ENCODE data around the gene MRPL57. TPM values are rescaled to one million over a fixed set of nuclear protein-coding genes. Genes with fewer than 3 reads are reported as not detected.
A peak's percentile ranks its signal among the peaks of the same experiment; 100 is the strongest.
"Not testable (repeated sequence)": the region's sequence is repeated elsewhere in the genome, so short reads cannot be mapped to it uniquely, and the experiment has no call there.

Gene MRPL57
- 19.4 TPM for total RNA-seq

- peak; percentile 93 for DNase-seq (ENCODE audit: low spot score)
These were observed at the start of gene MRPL57, which contains the start of gene SKA3 for GRCh38 chr13:21176215-21176981. TSS of gene MRPL57 (plus strand) at chr13:21176658. CDS start at chr13:21176917, 259 bp downstream. TSS of gene SKA3 (minus strand) at chr13:21176552. CDS start at chr13:21176477, 75 bp downstream.

- DNase-seq (ENCODE audit: low spot score), result no peak
These were observed 46.3 kb upstream of the MRPL57 start for GRCh38 chr13:21130116-21130515.

GRCh38 chr13:21133077-21133476 is 43.4 kb upstream of the MRPL57 start:
- no peak for DNase-seq (ENCODE audit: low spot score)

- no peak for DNase-seq (ENCODE audit: low spot score)
These were observed 42.0 kb upstream of the MRPL57 start for GRCh38 chr13:21134475-21134874.

GRCh38 chr13:21135833-21136232 is 40.6 kb upstream of the MRPL57 start:
- DNase-seq (ENCODE audit: low spot score), result not testable (repeated sequence)

- DNase-seq (ENCODE audit: low spot score), result no peak
These were observed 38.8 kb upstream of the MRPL57 start for GRCh38 chr13:21137696-21138095.

- no peak for DNase-seq (ENCODE audit: low spot score)
These were observed 37.9 kb upstream of the MRPL57 start for GRCh38 chr13:21138561-21138960.

- no peak for DNase-seq (ENCODE audit: low spot score)
These were observed 37.1 kb upstream of the MRPL57 start for GRCh38 chr13:21139374-21139773.

GRCh38 chr13:21142766-21143165 is 33.7 kb upstream of the MRPL57 start:
- no peak for DNase-seq (ENCODE audit: low spot score)

GRCh38 chr13:21147827-21148226 is 28.6 kb upstream of the MRPL57 start:
- no peak for DNase-seq (ENCODE audit: low spot score)

- no peak for DNase-seq (ENCODE audit: low spot score)
These were observed 27.8 kb upstream of the MRPL57 start for GRCh38 chr13:21148557-21149258.

GRCh38 chr13:21149568-21149967 is 26.9 kb upstream of the MRPL57 start:
- no peak for DNase-seq (ENCODE audit: low spot score)

GRCh38 chr13:21150013-21150412 is 26.4 kb upstream of the MRPL57 start:
- no peak for DNase-seq (ENCODE audit: low spot score)

- no peak for DNase-seq (ENCODE audit: low spot score)
These were observed 24.1 kb upstream of the MRPL57 start for GRCh38 chr13:21152251-21152899.

GRCh38 chr13:21164631-21165030 is 11.8 kb upstream of the MRPL57 start:
- no peak for DNase-seq (ENCODE audit: low spot score)

- not testable (repeated sequence) for DNase-seq (ENCODE audit: low spot score)
These were observed 10.9 kb upstream of the MRPL57 start for GRCh38 chr13:21165606-21166005.

GRCh38 chr13:21171420-21171819 is 5.0 kb upstream of the MRPL57 start:
- DNase-seq (ENCODE audit: low spot score), result no peak

- DNase-seq (ENCODE audit: low spot score), result not testable (repeated sequence)
These were observed 2.7 kb upstream of the MRPL57 start for GRCh38 chr13:21173767-21174166.

- no peak for DNase-seq (ENCODE audit: low spot score)
These were observed 723 bp upstream of the MRPL57 start for GRCh38 chr13:21175656-21176214.

- no peak for DNase-seq (ENCODE audit: low spot score)
These were observed 475 bp downstream of the MRPL57 start for GRCh38 chr13:21176982-21177284.

GRCh38 chr13:21181671-21182070 is 5.2 kb downstream of the MRPL57 start:
- DNase-seq (ENCODE audit: low spot score), result no peak

GRCh38 chr13:21186410-21186809 is 10.0 kb downstream of the MRPL57 start:
- not testable (repeated sequence) for DNase-seq (ENCODE audit: low spot score)

All from mucosa of gallbladder (tissue), 1 donor.